HG03378 (cell line): ENCODE results near the gene FAM200B.

ENCODE experiments used
- ATAC-seq: cut with Tn5 transposase; IDR thresholded peaks from one replicate; pipeline ENCODE4 v1.9.1; 2021; ENCODE audit warnings: mild to moderate bottlenecking, moderate library complexity; ENCODE audit not compliant: unreplicated experiment

Gene FAM200B

DNA sequence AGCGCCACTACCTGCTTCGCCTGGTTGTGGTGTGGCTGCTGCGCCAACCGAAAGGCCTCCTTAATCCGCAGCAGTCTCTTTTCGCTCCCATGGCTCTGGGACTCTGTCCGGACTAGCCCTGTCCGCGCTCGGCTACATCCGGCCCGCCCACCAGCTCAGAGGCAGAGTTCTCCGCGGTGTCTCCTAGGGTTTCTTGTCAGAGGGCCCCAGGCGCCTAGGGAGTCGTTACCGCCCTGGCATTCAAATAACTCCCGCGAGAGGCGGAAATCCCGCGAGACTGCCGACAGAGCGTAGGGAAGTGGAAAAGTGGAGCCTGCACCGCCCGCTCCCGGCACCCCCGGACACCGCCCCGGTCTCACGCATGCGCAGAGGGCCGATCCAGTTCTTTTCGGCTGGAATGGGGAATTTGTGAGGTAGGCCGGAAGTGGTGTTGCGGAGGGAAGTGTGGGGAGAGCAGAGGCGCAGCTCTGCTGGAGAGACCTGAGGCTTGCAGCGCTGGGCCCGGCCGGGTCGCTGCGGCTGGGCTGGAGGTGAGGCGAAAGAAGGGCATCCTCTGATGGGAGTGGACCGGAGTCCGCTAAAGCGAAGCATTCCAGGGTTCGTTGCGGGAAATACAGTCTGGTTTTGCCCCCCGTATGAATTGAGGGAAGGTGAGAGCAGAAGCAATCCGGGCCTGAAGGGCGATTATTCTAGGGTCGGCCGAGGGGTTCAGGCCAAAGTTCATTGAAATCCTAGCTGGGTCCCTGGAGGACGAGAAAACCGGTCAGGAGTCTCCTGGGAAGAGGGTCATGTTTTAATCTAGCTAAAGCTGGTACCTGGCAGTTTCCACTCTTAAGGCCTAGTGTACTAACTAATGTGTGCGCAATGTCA, at the start of gene FAM200B:
FAM200B (plus strand) TSS at position 456 of the 870 bp plus-strand sequence. CDS start 5,151 bp downstream, outside the sequence.
- peak; percentile 86 for ATAC-seq

DNA sequence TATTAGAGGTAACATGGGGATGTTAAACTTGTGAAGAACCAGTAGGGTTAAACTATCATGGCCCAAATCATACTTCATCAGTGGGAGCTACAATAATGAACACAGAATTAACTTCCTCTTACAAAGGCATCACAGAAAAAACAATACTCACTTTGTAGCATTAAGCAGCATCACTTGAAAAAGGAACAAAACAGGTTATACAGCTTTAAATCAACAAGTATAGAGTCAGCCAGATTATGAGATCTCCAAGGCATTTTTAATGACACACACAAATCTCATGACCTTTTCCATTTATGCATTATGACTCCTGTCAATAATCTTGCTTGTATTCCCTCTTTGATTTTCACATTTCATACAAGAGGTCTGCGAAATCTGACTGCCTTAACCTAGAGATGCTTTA, 44.8 kb upstream of the FAM200B start:
- no peak for ATAC-seq

DNA sequence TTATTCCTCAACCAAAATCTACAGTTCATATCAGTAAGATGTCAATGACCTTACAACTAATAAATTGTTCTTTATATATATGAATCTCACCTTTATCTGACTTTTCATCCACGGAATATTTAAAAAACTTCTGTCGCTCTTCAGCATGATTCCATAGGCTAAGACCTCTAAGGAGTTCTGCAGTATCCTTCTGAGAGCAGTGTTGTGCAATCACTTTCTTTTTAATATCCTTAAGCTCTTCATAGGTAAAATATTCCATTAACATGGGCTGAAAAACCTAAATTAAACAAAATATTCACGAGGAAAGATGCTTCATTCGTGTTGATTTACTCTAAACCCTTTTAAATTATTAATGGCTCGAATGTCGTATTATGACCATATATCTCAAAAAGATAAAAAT, 43.2 kb upstream of the FAM200B start:
- no peak for ATAC-seq

DNA sequence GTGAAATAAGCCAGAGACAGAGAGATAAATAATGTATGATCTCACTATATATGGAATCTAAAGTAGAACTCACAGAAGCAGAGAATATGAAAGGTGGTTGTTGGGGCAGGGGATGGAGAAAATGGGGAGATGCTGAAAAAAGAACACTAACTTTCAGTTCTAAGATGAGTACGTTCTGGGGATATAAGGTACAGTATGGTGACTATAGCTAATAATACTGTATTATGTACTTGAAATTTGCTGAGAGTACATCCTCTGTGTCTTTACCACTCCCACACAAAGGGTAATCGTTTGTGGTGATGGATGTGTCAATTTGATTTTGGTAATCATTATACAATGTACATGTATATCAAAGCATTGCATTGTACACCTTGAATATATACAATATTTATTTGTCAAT, 33.0 kb upstream of the FAM200B start:
- ATAC-seq: peak; percentile 62

DNA sequence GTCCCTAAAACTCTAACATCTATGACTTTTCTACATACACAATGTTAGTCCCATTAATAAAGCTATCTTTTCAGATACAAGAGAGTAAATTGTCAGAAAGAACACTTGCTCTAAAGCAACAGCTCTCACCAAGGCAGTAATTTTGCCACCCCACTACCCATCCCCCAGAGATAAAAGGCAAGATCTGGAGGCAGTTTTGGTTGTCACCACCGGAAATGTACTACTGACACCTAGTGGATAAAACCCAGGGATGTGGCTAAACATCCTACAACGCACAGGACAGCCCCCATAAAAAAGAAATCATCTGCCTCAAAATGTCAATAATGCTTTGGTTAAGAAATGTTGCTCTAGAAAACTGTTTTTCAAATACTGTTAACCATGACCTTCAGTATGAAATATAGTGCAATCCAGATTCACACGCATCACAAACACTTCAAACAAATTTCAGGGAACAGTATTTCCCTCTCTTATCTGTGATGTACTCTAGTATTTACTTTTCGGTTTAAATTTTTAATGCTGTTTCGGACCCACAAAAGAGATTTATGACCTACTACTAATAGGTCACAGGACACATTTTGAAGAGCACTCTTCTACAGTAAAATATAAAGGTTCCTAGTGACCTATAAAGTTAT, 31.6 kb upstream of the FAM200B start:
- peak; percentile 52 for ATAC-seq

DNA sequence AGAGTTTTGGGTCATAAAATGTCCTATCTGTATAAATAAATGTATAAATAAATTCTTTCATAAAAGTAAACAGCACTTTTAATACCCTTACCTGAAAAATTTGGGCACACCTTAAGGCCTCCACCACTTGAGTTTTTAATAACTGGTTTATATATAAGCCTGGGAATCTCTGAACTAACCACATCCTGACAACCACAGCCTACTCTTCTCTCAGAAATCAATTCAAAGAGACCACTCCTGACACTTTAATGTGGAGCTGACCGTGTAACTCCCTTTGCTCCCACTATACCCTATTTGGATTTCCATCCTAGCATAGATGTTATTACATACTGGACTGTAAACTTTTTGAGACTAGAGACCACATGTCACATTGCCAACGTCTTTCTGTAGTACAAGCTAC, 30.0 kb upstream of the FAM200B start:
- no peak for ATAC-seq

DNA sequence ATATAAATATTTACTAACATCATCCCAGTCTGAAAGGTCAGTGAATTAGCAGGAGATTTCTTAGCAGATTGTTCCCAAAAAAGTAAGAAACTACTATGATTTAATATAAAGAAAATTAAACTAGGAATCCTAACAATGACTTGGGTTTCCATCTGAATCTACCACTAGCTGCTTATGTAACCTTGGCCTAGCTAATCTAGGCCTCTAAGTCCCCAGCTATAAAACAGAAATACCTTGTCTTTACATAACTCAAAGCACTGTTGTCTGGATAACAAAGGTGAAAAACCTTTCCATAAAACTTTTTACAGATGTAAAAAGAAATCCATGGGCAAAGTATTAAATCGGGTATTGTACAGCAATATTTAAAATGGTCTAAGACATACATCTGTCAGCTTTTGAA, 29.4 kb upstream of the FAM200B start:
- no peak for ATAC-seq

DNA sequence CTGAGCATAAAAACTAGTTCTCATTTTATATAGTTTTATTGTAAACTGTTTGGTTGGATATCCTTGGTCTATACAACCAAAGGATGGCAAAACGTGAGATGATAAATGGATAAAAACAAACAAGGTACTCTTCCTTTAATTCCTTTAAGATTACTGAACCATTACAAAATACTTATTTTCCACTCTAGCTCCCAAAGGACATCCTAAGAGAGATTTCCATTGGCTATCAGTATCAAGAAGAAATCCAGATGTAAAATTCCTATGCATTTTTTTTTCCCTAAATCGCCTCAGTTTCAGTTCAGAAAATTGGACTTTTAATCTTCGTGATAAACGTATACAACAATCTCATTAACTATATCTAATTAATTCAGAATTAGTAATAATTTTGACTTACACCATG, 28.8 kb upstream of the FAM200B start:
- ATAC-seq: no peak

DNA sequence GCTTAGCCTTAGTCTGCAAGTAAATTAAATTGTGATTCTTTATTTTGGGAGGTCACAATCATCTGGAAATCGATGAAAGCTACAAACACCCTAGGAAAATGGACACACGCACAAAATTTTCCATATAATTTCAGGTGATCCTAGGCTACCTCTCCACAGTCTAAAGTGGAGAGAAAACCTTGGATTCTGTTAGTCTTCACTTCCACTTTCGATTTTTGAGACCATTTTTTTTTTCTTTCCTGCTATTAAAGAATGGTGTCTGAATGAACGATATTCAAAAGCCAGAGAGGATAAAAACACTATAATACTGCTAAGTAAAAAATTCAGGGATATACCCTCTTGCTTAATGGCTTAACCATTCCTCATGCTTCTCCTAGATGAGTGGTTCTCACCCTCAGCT, 28.2 kb upstream of the FAM200B start:
- ATAC-seq: no peak

DNA sequence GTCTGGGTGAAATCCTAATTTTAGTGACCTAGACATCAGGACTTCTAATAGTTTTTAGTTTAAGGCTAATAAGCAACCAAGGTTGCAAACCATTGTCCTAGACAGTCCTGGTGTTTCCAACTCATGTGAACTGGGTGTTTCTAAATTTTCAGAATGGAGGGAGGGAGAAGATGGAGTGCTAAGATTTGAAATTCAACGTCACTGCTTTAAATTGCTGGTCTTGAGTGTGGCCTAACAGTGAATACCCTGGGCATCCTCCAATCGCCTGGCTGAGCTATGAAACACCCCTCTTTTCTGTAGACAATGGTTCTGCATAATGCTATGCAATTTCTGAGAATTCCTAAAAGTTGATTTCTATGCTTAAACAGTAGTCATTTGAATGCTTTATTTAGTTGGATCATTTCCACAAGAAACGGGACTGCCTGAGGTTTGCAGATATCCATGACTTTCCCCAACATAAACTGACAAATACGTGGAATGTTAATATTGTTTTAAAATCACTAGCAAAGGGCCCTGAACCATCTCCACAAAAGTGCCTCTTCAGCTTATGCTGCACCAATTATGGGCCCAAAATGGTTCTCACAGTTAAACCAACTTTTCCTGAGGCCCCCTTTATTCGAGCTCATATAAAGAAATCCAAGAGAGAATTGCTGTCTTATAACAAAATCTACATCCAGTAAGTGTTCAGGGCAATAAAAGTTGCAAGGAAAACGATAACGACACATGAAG, 27.6 kb upstream of the FAM200B start:
- peak; percentile 37 for ATAC-seq

DNA sequence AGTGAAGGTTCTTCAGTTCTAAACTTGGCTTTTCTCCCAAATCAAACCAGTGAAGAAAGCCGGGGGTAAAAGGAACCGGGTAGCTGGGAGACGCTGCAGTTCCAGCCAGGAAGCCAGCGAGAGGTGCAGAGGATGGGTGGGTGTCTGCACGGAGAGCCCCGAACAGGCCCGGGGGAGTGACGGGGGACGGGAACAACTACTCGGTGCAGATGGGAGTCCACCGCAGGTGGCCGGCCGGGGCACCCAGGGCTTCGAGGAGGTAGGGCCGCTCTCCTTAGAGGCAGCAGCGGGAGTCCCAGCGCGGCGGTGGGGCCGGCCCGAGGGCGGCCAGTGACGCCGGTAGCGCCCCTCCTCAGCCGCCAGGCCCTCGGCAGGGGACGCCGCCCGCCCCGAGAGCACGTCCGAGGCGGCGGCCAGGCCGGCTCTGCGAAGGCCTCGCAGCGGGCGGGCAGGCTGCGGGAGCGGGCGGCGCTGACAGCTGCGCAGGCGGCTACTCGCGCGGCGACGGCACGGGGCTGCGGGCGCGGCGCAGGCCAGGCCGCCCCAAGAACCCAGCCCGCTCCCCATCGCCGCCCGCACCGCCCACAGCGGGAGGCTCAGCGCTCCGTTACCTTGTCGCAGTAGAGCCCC, 26.9 kb upstream of the FAM200B start:
- ATAC-seq: peak; percentile 43

DNA sequence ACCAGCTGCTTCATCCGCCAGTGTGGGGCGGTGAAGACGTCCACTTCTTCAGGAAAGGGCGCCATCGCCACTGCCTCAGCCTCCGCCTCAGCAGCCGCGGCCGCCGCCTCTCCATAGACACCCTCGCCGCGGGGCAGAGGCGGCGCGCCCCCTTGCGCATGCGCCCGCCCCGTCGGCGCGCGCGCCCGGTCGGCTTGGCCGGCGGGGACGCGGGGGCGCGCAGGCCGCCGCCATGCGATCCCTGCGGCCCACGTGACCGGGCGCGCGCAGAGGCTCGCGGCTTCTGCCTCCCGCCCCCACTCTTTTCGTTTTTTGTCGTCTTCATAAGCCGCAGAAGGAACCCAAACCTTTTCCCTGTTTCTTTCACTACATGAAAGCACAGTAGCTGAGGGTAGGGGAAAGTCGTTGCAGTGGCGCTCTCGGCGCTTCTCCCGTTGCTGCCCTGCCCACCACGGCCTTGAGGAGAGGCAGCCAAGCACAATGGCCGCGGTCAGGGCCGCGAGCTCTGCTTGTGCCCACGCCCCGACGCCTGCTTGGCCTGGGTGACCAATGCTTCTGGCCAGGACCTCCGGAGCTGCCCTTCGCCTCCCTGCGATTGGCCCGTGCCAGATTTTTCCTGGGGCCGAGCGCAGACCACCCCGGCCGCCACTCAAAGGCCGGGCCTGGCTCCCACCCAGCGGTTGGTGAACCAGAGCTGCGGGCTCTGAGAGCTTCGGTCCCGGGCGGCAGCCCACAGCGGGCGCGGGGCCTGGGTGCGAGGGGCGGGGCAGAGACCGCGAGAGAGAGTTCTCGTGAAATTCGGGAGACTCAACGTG, 26.2 kb upstream of the FAM200B start, which contains the start of gene FBXL5:
FBXL5 (minus strand) TSS at position 135 of the 815 bp plus-strand sequence; CDS start at position 65, 70 bp downstream.
- peak; percentile 54 for ATAC-seq

DNA sequence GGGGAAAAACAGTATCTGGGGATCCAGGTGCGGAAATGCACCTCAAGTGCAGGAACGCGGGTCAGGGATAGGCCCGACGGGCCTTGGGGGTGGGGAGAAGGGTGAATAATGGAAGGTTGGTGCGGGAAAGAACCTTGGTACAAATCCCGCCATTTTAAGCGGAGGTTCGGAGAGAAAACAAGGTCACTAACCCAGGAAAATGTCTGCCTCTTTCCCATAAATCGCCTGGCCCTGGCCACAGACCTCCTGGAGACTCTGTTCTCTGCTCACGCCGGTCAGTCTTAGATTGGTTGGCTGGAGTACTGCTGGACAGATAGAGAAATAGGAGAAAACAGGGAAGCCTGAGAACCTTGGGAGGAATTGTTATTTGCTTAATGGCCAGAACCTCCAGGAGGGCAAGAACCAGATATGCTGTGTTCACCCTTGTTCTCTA, 25.6 kb upstream of the FAM200B start:
- no peak for ATAC-seq

DNA sequence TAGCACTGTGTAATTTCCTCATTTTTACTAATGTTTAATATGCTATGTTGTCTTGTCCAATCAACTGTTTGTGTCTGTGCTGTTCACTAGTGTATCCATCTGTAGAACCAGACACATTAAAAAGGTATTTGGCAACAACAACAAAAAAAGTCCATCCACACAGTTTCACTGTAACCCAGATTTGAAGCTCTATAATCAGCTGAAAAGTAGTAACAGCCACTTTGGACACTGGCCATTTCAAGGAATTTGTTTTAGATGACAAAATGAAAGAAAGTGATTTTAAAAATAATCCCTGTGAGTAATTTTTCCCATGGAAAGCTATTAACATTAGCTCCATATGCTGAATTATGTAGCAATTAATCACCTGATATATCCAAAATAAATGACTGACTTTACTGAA, 24.3 kb upstream of the FAM200B start:
- ATAC-seq: no peak

DNA sequence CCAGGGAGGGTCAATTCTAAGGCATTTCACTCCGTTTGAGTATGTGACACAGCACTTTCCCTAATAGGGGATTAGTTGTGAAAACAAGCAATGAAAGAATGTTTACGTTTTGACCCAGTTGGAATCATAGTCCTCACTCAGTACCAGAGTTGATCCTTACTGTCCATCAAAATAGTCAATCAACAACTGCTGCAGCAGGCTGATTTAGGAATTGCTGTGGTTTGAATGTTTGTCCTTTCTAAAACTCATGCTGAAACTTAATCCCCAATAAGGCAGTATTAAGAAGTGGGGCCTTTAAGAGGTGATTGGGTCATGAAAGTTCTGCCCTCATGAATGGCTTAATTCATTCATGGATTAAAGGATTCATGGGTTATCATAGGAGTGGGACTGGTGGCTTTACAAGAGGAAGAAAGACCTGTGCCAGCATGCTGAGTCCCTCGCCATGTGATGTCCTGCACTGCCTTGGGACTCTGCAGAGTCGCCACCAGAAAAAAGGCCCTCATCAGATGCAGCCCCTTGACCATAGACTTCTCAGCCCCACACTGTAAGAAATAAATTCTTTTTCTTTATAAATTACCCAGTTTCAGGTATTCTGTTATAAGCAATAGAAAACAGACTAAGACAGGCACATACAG, 23.4 kb upstream of the FAM200B start:
- ATAC-seq: no peak

DNA sequence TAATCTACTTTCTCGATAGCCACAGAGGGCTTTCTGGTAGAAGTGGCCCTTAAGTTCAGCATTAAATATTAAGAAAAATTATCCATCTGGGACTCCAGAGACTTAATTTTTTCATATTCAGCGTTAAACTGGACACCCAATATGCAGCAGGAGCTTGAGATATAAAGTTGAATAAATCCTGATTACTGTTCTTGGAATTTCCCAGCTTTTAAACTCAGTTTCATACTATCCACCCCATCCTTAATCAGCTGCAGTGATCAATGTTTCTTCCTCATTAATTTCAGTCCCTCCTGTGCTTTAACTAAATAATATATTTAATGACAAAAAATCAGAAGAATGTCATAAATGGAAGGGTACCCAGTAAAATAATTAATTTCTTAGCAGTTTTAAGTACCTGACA, 22.8 kb upstream of the FAM200B start:
- no peak for ATAC-seq

DNA sequence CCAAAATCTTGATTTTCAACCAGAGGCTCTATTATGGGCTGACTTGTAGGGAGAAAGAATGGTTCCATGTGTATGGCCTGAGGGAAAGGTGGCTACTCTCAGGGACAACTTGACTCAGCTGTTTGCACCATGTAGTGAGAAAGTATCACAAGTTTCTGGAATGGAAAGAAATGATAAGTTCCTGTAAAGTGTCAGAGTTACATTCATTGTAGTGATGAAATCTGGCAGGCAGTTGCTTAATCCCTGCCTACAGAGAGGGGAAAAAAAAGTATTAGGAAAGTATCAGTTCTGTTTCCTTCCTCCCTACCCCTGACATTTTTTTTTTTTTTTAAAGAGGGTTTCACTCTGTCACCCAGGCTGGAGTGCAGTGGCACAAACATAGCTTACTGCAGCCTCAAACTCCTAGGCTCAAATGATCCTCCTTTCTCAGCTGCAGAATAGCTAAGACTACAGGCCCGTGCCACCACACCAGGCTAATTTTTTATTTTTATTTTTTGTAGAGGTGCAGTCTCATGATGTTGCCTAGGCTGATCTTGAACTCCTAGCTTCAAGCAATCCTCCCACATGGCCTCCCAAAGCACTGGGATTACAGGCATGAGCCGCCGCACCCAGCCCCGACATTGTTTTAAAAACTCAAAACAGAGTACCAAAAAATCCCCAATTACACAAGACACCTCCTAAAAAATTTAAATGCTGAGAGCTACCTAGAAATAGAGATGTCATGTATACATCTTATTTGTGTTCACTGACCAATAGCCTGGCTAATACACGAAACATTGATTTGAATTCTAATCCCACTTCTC, 21.7 kb upstream of the FAM200B start:
- no peak for ATAC-seq

DNA sequence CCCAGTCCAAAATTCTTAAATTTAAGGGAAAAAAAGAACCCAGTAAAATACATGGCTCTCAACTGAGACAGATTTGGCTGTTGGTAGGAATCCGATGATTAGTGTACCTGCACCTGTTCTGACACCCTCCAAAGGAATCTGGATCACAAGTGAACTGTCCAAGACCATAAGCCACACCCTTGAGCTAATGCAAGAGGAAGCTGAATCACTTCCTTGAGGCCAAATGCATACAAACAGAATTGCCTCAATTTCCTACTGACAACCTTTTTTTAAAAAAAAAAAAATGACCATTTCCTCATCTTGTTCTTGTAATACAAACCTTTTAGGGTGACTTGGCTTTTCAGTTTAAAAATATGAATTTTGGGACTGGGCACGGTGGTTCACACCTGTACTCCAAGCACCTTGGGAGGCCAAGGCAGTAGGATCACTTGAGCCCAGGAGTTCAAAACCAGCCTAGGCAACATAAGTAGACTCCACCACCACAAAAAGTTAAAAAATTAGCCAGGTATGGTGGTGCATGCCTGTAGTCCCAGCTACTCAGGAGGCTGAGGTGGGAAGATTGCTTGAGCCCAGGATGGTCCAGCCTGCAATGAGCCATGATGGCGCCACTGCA, 15.8 kb upstream of the FAM200B start:
- no peak for ATAC-seq
